ENCODE data around the gene DZIP1. TPM values are rescaled to one million over a fixed set of nuclear protein-coding genes. Genes with fewer than 3 reads are reported as not detected.

Gene DZIP1
- total RNA-seq, 1 experiment from 2014 or later = 22.1 TPM

GRCh38 chr13:95601216-95601615 lies 43.3 kb downstream of the DZIP1 start:
- H3K4me3 Mint-ChIP-seq (ENCODE audit: unreplicated experiment) = no peak overlapping the region
- CTCF ChIA-PET = interaction anchor here (0.5 to 4.2 kb wide), 2 partner anchors 23 to 82 kb away, joined by 3 to 23 read pairs; no protein-coding TSS in a partner anchor
- POLR2A ChIA-PET = no interaction called here
- H3K27me3 Mint-ChIP-seq (ENCODE audit: insufficient read depth, unreplicated experiment) = no peaks in the 10 kb centered on the region
- no peak overlapping the region for H3K27ac Mint-ChIP-seq (ENCODE audit: low read depth, unreplicated experiment)
- BruUV-seq (replicated peaks) = no TSS peak
- no peaks in the 10 kb centered on the region for H3K9me3 Mint-ChIP-seq (ENCODE audit: unreplicated experiment)
- H3K36me3 Mint-ChIP-seq (ENCODE audit: insufficient read depth, unreplicated experiment) = peaks cover 31% of the 10 kb centered on the region
- no peak for DNase-seq (ENCODE audit: unreplicated experiment)
- intact Hi-C loops (cut with micrococcal nuclease) = no loop called here
- H3K4me1 Mint-ChIP-seq (ENCODE audit: insufficient read depth, unreplicated experiment) = peaks cover 35% of the 10 kb centered on the region
- TF ChIP-seq, protein P1, sequence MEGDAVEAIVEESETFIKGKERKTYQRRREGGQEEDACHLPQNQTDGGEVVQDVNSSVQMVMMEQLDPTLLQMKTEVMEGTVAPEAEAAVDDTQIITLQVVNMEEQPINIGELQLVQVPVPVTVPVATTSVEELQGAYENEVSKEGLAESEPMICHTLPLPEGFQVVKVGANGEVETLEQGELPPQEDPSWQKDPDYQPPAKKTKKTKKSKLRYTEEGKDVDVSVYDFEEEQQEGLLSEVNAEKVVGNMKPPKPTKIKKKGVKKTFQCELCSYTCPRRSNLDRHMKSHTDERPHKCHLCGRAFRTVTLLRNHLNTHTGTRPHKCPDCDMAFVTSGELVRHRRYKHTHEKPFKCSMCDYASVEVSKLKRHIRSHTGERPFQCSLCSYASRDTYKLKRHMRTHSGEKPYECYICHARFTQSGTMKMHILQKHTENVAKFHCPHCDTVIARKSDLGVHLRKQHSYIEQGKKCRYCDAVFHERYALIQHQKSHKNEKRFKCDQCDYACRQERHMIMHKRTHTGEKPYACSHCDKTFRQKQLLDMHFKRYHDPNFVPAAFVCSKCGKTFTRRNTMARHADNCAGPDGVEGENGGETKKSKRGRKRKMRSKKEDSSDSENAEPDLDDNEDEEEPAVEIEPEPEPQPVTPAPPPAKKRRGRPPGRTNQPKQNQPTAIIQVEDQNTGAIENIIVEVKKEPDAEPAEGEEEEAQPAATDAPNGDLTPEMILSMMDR (IDR thresholded peaks at IDR 0.05; ENCODE audit: unreplicated experiment) = no peak

DNA sequence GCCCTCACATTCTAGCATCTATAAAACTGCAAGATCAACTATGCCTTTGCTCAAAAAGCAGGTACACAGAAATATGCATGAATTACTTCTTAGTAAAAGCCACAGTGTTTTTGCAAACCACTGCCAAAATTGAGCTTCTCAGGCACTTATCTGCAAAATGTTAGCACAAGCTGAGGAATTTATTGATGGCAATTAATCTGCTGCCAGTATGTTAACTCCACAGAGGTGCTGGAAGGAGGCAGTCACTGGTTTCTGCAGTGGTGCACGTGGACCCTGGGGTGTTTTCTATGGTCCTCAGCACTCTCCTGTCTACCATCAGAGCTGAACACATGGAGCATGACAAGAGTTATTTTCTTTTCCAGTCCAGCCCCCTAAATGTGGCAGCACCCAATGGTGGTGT lies 47.8 kb downstream of the DZIP1 start:
- Mint-ChIP-seq H3K4me3 (ENCODE audit: unreplicated experiment) (no peak overlapping the region), H3K27me3 (ENCODE audit: insufficient read depth, unreplicated experiment) (no peaks in the 10 kb centered on the region), H3K4me1 (ENCODE audit: insufficient read depth, unreplicated experiment) (peaks cover 4% of the 10 kb centered on the region), H3K27ac (ENCODE audit: low read depth, unreplicated experiment) (no peak overlapping the region), H3K36me3 (ENCODE audit: insufficient read depth, unreplicated experiment) (peaks cover 23% of the 10 kb centered on the region), H3K9me3 (ENCODE audit: unreplicated experiment) (no peaks in the 10 kb centered on the region)
- no TSS peak for BruUV-seq (replicated peaks)
- TF ChIP-seq, protein P1 (IDR thresholded peaks at IDR 0.05; ENCODE audit: unreplicated experiment) = no peak
- POLR2A ChIA-PET = no interaction called here
- no peak for DNase-seq (ENCODE audit: unreplicated experiment)
- CTCF ChIA-PET = interaction anchor here (0.7 kb wide), 1 partner anchor 60 kb away, joined by 3 read pairs; no protein-coding TSS in a partner anchor
- intact Hi-C loops (cut with micrococcal nuclease) = no loop called here

- POLR2A ChIA-PET = interaction anchor here (1.0 to 1.8 kb wide), 4 partner anchors 8 to 28 kb away, joined by 3 to 7 read pairs (median 4); no protein-coding TSS in a partner anchor
- Mint-ChIP-seq H3K9me3 (ENCODE audit: unreplicated experiment) (no peaks in the 10 kb centered on the region), H3K4me1 (ENCODE audit: insufficient read depth, unreplicated experiment) (peaks cover 8% of the 10 kb centered on the region), H3K4me3 (ENCODE audit: unreplicated experiment) (no peak overlapping the region), H3K36me3 (ENCODE audit: insufficient read depth, unreplicated experiment) (peaks cover 14% of the 10 kb centered on the region), H3K27me3 (ENCODE audit: insufficient read depth, unreplicated experiment) (no peaks in the 10 kb centered on the region), H3K27ac (ENCODE audit: low read depth, unreplicated experiment) (no peak overlapping the region)
- no TSS peak for BruUV-seq (replicated peaks)
- DNase-seq (ENCODE audit: unreplicated experiment) = no peak
- intact Hi-C loops (cut with micrococcal nuclease) = no loop called here
- TF ChIP-seq, protein P1 (IDR thresholded peaks at IDR 0.05; ENCODE audit: unreplicated experiment) = no peak
- CTCF ChIA-PET = interaction anchor here (0.6 to 1.4 kb wide), 2 partner anchors 31 to 1246 kb away, joined by 4 to 11 read pairs; no protein-coding TSS in a partner anchor
These were observed 51.0 kb downstream of the DZIP1 start for GRCh38 chr13:95593462-95593861.

DNA sequence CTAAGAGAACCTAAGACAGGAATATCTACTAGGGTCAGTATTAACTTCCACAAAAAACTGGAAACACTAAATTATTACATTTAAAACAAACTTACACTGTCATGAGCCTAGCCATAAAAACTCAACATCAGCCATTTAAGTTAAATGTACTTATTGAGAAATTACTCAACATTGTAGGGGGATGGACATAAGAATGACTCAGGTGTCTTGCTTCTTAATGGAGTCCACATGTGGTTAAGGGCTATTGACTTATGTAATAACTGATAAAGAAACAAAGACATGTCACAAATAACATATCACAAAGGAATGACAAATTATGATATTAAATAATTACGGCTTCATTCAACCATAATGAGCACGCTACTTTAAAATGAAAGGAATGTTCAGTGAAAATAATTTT lies 55.8 kb downstream of the DZIP1 start:
- Mint-ChIP-seq H3K9me3 (ENCODE audit: unreplicated experiment) (no peaks in the 10 kb centered on the region), H3K4me3 (ENCODE audit: unreplicated experiment) (no peak overlapping the region), H3K27me3 (ENCODE audit: insufficient read depth, unreplicated experiment) (no peaks in the 10 kb centered on the region), H3K27ac (ENCODE audit: low read depth, unreplicated experiment) (peak overlapping the region; percentile 59), H3K36me3 (ENCODE audit: insufficient read depth, unreplicated experiment) (peaks cover 40% of the 10 kb centered on the region), H3K4me1 (ENCODE audit: insufficient read depth, unreplicated experiment) (peaks cover 8% of the 10 kb centered on the region)
- TF ChIP-seq, protein P1 (IDR thresholded peaks at IDR 0.05; ENCODE audit: unreplicated experiment) = no peak
- CTCF ChIA-PET = no interaction called here
- DNase-seq (ENCODE audit: unreplicated experiment) = peak; percentile 63
- intact Hi-C loops (cut with micrococcal nuclease) = no loop called here
- POLR2A ChIA-PET = no interaction called here
- BruUV-seq (replicated peaks) = no TSS peak
